GM18519 (cell line): ENCODE data around the gene PIK3R1.

Source experiments
- ATAC-seq: cut with Tn5 transposase; IDR thresholded peaks from one replicate; pipeline ENCODE4 v1.9.1; 2021; ENCODE audit warnings: mild to moderate bottlenecking, moderate library complexity; ENCODE audit not compliant: unreplicated experiment, low FRiP score

Gene PIK3R1

GRCh38 chr5:68288707-68289134, 73.2 kb downstream of the PIK3R1 start:
- ATAC-seq: peak; percentile 13

- no peak for ATAC-seq
Observed at GRCh38 chr5:68289498-68289897, 73.9 kb downstream of the PIK3R1 start.

- no peak for ATAC-seq
Observed at GRCh38 chr5:68290260-68290674, 74.7 kb downstream of the PIK3R1 start.

DNA sequence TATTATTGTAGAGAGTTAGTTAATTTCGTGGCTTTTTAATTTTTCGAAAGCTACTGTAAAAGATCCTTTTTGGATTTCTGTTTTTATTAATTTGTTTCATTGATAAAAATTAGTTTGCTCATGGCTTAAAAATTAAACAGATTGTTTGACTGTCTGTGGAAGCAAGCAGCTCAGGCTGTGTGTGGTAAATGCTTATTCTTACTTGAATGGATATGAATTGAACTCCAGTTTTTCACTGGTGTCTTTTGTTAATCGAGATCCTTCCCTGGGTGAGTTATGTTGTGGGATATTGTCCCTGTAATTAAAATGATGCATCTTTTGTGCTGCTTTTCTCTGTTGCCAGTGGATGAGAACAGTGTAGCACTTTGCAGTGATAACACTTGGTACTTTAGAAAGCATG, 75.3 kb downstream of the PIK3R1 start:
- no peak for ATAC-seq

DNA sequence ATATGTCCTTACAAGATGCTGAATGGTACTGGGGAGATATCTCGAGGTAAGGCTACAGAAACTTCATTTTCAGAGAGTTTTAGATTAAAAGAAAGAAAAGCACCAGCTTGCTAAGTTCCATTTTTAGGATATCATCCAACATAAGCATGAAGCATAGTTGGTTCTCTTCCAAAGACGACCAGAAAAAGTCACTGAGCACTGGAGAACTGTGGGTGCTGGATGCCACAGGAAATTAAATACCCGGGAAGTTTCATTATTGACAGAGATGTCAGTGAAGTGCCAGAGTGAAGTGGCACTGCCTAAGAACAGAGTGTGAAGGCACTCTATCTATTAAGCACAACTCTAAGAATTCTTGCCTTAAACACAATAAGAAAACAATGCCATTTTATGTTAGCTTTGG, 76.8 kb downstream of the PIK3R1 start:
- no peak for ATAC-seq

GRCh38 chr5:68295772-68296171, 80.2 kb downstream of the PIK3R1 start:
- no peak for ATAC-seq

- no peak for ATAC-seq
Observed at GRCh38 chr5:68296895-68297294, 81.3 kb downstream of the PIK3R1 start.

DNA sequence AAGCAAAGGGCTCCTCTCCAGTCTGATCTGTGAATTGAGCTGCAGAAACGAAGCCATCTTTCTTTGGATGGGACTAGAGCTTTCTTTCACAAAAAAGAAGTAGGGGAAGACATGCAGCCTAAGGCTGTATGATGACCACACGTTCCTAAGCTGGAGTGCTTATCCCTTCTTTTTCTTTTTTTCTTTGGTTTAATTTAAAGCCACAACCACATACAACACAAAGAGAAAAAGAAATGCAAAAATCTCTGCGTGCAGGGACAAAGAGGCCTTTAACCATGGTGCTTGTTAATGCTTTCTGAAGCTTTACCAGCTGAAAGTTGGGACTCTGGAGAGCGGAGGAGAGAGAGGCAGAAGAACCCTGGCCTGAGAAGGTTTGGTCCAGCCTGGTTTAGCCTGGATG, 82.1 kb downstream of the PIK3R1 start:
- ATAC-seq: no peak

DNA sequence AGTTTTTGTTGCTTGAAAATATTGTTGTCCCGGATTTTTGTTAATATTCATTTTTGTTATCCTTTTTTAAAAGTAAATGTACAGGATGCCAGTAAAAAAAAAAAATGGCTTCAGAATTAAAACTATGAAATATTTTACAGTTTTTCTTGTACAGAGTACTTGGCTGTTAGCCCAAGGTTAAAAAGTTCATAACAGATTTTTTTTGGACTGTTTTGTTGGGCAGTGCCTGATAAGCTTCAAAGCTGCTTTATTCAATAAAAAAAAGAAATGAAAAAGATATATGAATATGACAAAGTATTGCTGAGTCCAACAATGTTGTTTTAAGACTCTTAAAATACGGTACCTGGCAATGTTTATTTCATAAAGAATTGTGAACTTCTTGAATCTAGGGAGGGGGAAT, 82.9 kb downstream of the PIK3R1 start:
- no peak for ATAC-seq

DNA sequence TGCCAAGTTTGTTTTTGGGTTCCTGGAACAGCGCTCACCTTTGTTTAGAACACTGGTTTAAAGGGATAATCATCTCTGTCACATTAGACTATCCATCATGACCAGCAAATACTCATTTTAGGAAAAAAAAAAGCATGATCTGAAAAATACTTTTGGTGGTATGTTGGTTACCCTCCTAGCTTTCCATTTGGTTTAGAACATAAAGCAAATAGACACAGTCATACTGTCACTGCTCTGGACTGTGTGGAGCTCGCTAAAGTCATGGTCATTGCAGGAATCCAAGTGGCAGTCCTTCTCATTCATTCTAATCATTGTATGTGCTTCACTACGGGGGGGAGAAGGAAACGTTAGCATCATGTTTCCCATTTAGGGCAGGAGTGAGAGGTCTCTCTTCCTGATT, 83.5 kb downstream of the PIK3R1 start:
- no peak for ATAC-seq

DNA sequence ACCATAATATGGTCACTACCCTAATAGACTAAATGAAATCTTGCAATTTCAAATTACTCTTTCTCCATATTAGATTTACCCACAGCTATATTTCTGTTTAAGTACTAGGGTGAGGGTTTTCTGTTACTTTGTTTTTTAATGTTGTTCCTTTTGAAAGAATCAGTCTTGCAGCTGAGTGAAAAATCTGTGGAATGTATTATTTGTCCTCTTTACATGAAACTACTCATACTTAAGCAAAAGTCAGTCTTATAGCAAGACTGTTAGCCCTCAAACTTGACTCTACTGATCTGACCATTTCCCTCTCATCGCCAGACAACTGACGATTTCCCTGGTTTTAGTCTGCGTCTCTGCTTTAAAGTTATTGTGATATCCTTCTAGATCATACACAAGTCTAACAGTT, 84.0 kb downstream of the PIK3R1 start:
- ATAC-seq: no peak

GRCh38 chr5:68303038-68303738, 87.6 kb downstream of the PIK3R1 start:
- ATAC-seq: no peak

GRCh38 chr5:68303754-68304420, 88.3 kb downstream of the PIK3R1 start:
- no peak for ATAC-seq

DNA sequence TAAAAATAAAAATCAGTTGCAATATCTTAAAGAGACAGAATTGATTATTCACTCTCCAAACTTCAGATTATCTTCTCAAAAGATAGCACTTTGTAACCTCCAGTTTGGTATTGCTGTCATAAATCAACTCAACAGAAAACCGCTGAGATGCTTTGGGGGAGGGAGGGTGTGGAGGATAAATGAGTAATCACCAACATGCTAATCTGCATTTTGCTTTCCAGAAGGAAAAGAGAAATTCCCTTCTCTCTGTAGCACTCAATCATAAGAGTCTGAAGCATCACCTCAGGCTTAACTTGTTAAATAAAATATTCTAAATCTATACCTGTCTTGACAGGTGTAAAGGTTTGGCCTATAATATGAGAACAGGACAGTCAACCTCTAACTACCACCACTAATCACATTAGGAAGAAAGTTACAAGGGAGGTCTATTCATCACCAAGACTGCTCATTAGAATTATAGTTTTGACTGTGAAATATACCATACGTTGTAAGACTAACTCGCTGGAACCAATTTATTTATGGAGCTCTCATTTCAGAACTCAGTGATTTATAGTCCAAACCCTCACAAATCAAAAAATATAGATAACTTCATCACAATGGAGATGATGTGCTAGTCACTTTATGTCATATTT, 89.0 kb downstream of the PIK3R1 start:
- no peak for ATAC-seq

DNA sequence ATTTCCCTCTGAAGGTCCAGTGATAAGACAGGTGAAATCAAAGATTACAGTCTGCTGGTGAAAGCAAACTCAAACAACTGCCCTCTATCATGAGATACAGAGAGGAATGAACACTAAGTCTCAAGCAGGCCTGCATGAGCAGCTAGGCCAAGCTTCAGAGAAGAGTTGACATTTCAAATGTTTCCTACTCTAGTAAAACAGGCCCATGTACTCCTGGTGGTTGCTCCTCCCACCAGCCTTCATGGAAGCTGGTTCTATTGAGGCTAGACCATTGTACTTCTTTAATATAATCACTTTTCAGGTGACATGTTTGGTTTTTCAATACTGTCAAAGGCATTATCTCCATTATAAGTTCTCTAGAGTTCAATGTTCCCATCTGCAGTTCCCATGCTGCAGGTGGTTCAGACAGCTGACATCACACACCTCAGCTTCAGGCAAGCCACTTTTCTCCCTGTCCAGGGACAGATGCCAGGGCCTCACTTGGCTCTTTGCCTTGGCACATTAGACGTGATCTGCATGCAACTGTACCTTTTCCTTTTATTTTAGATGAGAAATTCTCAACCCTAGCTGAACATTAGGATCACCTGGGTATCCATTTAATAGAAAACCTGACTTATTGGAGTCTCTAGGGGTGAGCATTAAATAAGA, 89.8 kb downstream of the PIK3R1 start:
- no peak for ATAC-seq

DNA sequence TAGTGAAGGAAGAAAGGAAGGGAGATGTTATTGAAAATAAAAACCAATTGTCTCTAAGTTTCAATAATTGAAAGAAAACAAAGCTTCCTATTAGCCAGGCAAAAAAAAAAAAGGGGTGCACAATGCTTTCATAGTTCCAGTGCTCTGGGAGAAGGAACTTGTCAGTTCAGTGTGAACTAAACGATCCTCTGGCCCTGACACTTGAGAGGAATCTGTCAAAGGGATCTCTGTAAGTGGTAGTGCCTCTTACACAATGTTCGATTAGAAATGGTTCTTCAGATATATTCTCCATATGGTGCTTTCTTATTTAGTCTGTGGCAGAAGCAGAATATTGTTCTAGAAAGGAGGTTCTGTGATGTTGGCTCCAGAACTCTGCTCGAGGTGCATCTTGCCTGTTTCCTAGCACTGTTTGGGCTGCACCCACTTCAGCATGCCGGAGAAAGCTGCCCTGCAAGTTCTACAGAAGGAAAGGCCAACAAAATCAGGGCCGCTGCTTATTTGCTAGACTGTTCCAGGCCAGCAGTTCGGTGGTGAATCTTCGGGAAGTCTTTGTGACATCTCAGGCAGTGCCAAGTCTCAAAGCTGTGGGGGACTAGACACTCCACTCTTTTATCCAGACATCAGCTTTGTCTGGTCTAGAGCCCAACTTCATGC, 90.9 kb downstream of the PIK3R1 start:
- ATAC-seq: no peak

- no peak for ATAC-seq
Observed at GRCh38 chr5:68313336-68313735, 97.8 kb downstream of the PIK3R1 start.

GRCh38 chr5:68314465-68314864, 98.9 kb downstream of the PIK3R1 start:
- ATAC-seq: no peak

GRCh38 chr5:68315679-68316271, 100.2 kb downstream of the PIK3R1 start:
- peak; percentile 84 for ATAC-seq

DNA sequence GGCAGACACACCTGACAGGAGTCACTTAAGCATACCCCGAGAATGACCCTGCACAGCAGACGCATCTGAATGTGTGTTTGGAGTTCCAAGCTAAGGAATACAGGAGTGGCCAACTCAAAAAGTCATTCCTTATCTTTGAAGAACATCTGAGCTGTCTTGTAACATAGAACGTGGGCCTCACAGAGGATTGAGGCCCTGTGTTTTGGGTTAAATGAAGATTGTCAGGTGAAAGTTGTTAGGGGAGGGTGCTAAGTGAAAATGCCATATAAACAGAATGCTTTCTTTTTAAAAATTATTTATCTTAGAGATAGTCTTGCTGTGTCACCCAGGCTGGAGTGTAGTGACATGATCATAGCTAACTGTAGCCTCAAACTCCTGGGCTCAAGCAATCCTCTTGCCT, 100.9 kb downstream of the PIK3R1 start:
- ATAC-seq: no peak
